ENCODE results near the gene FAM131A.

FAM131A gene

GRCh38 chr3:184337399-184337714 lies at the start of gene FAM131A:
Gene FAM131A, plus strand, starts transcription at chr3:184337600. Its CDS starts 31 bp downstream, at chr3:184337631.
- no peak for DNase-seq (ENCODE audit: low spot score)

- peak; percentile 48 for DNase-seq (ENCODE audit: low spot score)
These were observed 47.9 kb upstream of the FAM131A start for GRCh38 chr3:184289426-184289938.

GRCh38 chr3:184290331-184290730 lies 47.1 kb upstream of the FAM131A start:
- DNase-seq (ENCODE audit: low spot score) = no peak

GRCh38 chr3:184291044-184291737 lies 46.2 kb upstream of the FAM131A start:
- DNase-seq (ENCODE audit: low spot score) = no peak

- no peak for DNase-seq (ENCODE audit: low spot score)
These were observed 45.5 kb upstream of the FAM131A start for GRCh38 chr3:184291738-184292445.

GRCh38 chr3:184295771-184296170 lies 41.6 kb upstream of the FAM131A start:
- no peak for DNase-seq (ENCODE audit: low spot score)

GRCh38 chr3:184296616-184297015 lies 40.8 kb upstream of the FAM131A start:
- DNase-seq (ENCODE audit: low spot score) = no peak

GRCh38 chr3:184298759-184299487 lies 38.5 kb upstream of the FAM131A start, which contains the start of gene PSMD2:
Gene PSMD2, plus strand, starts transcription at chr3:184299241. Its CDS starts 26 bp downstream, at chr3:184299267.
- DNase-seq (ENCODE audit: low spot score) = peak; percentile 95

GRCh38 chr3:184299488-184300377 lies 37.7 kb upstream of the FAM131A start:
- DNase-seq (ENCODE audit: low spot score) = no peak

- DNase-seq (ENCODE audit: low spot score) = peak; percentile 79
These were observed 37.1 kb upstream of the FAM131A start for GRCh38 chr3:184300378-184300720.

GRCh38 chr3:184305577-184305976 lies 31.8 kb upstream of the FAM131A start:
- DNase-seq (ENCODE audit: low spot score) = no peak

- no peak for DNase-seq (ENCODE audit: low spot score)
These were observed 30.9 kb upstream of the FAM131A start for GRCh38 chr3:184306341-184306972.

- no peak for DNase-seq (ENCODE audit: low spot score)
These were observed 29.5 kb upstream of the FAM131A start for GRCh38 chr3:184307915-184308314.

- no peak for DNase-seq (ENCODE audit: low spot score)
These were observed 28.7 kb upstream of the FAM131A start for GRCh38 chr3:184308744-184309143.

- no peak for DNase-seq (ENCODE audit: low spot score)
These were observed 25.8 kb upstream of the FAM131A start for GRCh38 chr3:184311633-184312032.

- DNase-seq (ENCODE audit: low spot score) = peak; percentile 91
These were observed 23.1 kb upstream of the FAM131A start, which contains the start of gene EIF4G1 for GRCh38 chr3:184314363-184314699. Gene EIF4G1, plus strand, starts transcription at chr3:184314606. Its CDS starts 1,191 bp downstream, at chr3:184315797.

GRCh38 chr3:184314700-184315542 lies 22.5 kb upstream of the FAM131A start:
- DNase-seq (ENCODE audit: low spot score) = no peak

GRCh38 chr3:184315543-184315867 lies 21.9 kb upstream of the FAM131A start:
- no peak for DNase-seq (ENCODE audit: low spot score)

- no peak for DNase-seq (ENCODE audit: low spot score)
These were observed 21.3 kb upstream of the FAM131A start for GRCh38 chr3:184315871-184316661.

GRCh38 chr3:184316792-184317191 lies 20.6 kb upstream of the FAM131A start:
- no peak for DNase-seq (ENCODE audit: low spot score)

All from kidney capillary endothelial cell (primary cell).